ENCODE measurements around the gene CACNA1C.

DNA sequence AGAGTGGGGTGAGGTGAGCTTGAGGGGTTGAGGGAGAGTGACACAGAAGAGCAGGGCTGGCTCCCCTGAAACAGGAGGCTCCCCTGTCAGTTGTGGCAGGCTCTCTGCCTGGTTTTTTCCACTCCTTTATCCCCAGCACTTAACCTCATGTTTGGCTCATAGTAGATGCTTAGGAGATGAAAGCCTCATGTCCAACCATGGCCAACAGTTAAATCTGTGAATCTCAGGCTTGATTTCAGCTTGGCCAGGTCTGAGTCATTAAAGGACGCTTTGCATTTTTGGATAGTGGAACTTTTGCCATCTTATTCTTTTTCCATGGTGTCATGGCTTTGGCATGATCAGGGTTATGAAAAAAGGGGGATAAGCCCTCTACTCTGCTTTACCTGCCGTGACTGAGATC lies 117.2 kb downstream of the CACNA1C start:
- TF ChIP-seq, protein P1, sequence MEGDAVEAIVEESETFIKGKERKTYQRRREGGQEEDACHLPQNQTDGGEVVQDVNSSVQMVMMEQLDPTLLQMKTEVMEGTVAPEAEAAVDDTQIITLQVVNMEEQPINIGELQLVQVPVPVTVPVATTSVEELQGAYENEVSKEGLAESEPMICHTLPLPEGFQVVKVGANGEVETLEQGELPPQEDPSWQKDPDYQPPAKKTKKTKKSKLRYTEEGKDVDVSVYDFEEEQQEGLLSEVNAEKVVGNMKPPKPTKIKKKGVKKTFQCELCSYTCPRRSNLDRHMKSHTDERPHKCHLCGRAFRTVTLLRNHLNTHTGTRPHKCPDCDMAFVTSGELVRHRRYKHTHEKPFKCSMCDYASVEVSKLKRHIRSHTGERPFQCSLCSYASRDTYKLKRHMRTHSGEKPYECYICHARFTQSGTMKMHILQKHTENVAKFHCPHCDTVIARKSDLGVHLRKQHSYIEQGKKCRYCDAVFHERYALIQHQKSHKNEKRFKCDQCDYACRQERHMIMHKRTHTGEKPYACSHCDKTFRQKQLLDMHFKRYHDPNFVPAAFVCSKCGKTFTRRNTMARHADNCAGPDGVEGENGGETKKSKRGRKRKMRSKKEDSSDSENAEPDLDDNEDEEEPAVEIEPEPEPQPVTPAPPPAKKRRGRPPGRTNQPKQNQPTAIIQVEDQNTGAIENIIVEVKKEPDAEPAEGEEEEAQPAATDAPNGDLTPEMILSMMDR (conservative IDR thresholded peaks at IDR 0.05) = no peak
- no peak for TF ChIP-seq EZH2 (IDR thresholded peaks at IDR 0.05; ENCODE audit: low read depth)

Data from PC-9 (cell line).